Measurements from ENCODE around the gene RAB26.
A peak's percentile ranks its signal among the peaks of the same experiment; 100 is the strongest.

Gene RAB26

GRCh38 chr16:2181952-2182351 is 33.5 kb downstream of the RAB26 start:
- no peak for DNase-seq

- no peak for DNase-seq
Observed at GRCh38 chr16:2183671-2184070, 35.2 kb downstream of the RAB26 start.

DNA sequence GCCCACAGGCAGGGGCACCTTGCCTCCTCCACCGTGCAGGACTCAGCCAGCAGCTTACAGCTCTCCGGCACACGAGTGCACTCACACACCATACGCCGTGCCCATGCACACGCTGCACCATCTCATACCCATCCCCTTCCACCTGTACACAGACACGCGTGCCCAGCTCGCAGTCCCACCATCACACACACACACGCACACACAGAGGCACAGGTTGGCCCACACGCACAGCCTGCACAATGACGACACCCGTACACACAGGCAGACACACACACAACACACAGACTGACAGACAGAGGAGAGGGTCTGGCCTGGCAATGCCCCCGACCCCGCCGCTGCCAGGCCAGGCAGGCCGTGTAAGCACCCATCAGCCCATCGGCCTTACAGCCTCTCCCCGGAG is 35.9 kb downstream of the RAB26 start:
- no peak for DNase-seq

DNA sequence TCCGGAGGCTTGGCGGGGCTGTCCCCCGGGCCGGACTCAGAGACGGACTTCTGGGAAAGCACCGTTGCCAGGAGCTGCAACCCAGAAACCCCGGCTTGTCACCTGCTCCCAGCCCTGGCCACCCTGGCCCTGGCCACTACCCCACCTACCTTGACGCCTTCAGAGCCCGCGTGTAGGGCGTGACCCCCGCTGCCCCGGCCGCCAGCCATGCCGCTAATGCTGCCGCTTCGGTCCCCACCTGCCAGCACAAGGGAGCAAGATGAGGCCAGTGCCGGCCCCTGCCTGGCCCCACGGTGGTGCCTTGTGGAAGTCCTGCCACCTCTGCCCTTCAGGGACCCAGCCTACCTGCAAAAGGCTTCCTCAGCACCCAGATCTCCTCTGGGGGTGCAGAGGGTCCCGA is 36.5 kb downstream of the RAB26 start:
- no peak for DNase-seq

GRCh38 chr16:2186064-2186463 is 37.6 kb downstream of the RAB26 start:
- DNase-seq, result no peak

DNA sequence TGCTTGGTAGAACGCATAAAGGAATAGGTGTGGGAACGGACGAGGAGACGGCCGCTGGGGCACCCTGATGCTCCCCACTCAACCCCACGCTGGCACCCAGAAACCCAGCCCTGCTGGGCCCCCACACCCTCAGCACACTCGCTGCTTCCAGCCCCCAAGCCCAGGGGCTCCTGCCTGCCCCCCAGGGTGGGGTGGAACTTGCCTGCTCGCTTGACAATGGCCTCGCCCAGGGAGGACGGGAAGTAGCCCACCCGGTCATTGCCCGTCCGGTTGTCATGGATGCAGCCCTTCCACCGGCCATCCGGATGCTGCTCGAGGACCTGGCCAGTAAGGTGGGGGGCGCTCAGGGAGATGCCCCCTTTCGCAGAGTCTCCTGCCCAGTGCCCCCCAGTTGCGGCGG is 38.1 kb downstream of the RAB26 start:
- DNase-seq, result no peak

DNA sequence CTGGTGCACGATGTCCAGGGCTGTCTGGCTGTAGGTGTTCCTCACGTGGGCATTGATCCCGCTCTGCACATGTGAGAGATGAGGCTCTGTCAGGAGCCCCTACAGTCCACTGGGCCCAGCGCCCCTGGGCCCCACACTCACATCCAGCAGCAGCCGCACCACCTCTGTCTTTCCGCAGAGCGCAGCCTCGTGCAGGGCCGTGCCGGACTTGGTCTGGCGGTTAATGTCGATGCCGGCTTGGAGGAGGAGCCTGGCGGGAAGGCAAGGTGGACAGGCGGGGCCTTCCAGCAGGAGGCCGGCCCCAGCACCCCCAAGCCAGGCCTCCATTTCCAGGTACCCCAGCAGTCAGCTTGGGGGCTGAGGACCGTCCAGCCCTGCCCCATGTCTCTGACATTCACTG is 38.8 kb downstream of the RAB26 start:
- no peak for DNase-seq

GRCh38 chr16:2188395-2188794 is 40.0 kb downstream of the RAB26 start:
- no peak for DNase-seq

DNA sequence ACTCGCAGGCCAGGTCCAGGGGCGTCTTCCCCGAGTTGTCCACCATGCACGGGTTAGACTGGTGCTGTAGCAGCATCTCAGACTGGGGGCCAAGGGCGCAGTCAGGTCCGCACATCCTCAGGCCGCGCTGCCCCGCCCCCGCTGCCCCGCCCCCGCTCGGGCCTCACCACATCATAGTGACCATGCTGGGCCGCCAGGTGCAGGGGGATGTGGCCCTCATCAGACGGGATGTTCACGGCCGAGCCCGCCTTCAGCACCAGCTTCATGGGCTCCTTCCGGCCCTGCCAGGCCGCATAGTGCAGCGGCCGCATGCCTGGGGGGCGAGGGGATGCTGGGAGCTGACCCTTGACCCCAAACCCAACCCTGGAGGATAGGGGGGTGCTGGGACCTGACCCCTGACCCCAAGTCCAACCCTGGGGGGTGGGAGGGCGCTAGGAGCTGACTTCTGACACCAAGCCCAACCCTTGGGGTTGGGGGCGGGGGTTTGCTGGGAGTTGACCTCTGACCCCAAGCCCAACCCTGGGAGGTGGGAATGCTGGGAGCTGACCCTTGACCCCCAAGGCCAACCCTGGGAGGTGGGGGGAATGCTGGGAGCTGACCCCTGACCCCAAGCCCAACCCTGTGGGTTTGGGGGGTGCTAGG is 40.9 kb downstream of the RAB26 start:
- no peak for DNase-seq

GRCh38 chr16:2190002-2190658 is 41.7 kb downstream of the RAB26 start:
- DNase-seq, result no peak

DNA sequence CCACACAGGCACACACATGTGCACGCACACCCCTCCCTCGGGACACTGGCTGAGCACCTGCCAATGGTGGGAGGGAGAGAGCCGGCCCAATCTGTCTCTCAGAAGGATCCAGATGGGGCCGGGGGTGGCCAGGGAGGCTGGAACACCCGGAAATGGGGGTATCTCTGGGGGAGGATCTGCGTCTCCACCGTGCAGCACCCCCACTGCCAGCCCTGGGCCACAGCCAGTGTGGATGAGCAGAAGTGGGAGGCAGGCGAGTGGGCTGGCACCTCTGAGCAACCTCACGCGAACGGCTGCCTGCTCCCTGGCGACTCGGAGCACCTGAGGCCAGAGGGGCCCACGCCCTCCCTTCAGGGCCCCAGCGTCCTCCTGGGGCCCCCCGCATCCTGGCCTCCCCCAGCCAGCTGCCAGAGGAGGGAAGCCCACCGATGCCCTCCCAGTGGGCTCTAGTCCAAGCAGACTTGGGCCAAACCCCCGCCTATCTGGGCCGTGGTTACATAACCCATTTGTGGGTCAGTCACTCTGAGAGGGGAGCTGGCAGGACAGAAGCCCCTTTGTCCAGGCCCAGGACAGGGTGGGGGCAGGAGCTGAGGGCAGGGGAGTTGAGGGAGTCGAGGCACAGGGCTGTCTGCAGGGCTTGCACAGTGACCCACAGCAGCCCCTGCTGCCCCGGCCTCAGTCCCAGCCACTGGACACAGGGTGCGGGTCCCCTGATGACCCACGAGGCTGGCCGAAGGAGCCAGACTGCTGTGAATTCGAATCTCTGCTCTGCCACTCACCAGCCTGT is 42.4 kb downstream of the RAB26 start:
- DNase-seq, result no peak

DNA sequence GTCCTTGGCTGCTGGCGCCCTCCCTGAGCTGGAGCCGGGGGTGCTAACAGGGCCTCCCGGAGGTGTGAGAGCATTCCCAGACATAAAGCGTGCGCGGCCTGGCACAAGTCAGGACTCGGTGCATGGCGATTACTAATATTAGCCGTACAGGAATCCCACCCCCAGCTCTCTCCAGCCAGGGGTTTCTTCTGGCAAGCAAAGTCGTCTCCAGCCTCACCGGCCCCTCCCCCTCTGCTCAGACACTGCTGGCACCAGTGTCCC is 43.0 kb downstream of the RAB26 start:
- DNase-seq, result no peak

- DNase-seq, result no peak
Observed at GRCh38 chr16:2194166-2194834, 45.9 kb downstream of the RAB26 start.

GRCh38 chr16:2194852-2195321 is 46.5 kb downstream of the RAB26 start:
- peak; percentile 21 for DNase-seq

- no peak for DNase-seq
Observed at GRCh38 chr16:2195322-2196161, 47.1 kb downstream of the RAB26 start.

DNA sequence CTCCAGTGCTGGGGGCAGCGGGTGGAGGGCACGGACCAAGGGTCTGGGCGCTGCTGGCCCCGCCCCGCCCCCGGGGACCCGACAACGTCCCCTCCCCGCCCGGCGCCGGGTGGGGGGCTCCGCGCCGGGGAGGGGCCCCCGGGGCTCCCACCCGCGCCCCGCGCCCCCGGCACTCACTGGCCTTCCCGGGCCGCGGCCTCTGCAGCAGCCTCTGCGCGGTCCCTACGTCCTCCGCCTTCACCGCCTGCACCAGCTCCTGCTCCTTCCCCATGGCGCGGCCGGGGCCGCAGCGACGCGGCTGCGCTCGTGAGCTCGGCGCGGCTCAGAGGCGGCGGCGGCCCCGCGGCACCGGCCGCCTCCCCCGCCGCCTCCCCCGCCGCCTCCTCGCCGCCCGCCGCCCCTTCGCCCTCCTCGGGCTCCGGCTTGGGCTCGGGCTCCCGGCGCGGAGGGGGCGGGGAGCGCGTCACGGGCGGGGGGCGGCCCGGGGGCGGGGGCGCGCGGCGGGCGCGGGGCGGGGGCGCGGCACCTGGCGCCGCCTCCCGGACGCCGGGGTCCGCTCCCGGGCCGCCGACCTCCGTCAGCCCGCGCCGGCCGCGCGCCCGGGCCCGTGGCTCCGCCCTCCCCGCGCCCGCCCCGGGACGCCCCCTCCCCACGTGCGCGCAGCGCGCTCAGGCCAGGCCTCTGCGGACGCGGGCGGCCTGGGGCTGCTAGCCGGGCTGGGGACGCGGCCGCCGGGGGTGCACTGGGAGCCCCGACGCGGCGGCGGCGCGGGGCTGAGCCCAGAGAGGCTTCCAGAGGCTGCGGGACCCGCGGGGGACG is 47.9 kb downstream of the RAB26 start, which contains the start of gene CASKIN1:
CASKIN1 (minus strand) TSS at position 444 of the 819 bp plus-strand sequence; CDS start at position 271, 173 bp downstream.
- DNase-seq, result no peak

- no peak for DNase-seq
Observed at GRCh38 chr16:2196981-2197511, 48.6 kb downstream of the RAB26 start.

DNA sequence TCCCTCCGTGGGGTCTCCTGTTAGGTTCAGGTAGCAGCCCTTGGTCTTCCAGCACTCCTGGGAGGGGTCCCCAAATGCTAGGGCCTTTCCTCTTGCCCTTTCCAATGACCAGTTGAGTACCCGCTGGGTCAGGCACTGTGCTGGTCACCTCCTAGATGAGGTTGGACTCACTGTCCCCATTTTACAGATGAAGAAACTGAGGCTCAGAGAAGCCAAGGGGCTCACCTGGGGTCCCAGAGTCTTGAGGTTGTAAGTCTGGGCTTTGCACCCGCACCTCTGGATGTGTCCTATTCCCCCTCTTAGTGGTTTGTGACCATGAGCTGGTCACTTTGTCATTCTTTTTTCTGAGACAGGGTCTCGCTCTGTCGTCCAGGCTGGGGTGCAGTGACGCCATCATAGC is 49.3 kb downstream of the RAB26 start:
- DNase-seq, result no peak

DNA sequence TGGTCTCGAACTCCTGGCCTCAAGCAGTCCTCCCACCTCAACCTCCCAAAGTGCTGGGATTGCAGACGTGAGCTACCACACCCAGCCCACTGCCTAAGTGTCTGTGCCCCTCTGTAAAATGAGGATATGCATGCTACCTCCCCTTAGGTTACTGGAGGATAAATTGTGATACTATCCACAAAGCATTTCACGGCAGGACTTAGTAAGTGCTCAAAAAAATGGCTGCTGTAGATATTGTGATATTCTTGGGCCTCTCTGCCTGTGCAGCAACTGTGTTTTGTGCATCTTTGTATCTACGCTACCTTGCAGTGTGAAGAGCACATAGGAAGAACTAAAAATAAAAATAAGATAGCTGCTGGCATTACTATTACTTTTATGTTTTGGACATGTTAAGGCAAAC is 49.9 kb downstream of the RAB26 start:
- no peak for DNase-seq

DNA sequence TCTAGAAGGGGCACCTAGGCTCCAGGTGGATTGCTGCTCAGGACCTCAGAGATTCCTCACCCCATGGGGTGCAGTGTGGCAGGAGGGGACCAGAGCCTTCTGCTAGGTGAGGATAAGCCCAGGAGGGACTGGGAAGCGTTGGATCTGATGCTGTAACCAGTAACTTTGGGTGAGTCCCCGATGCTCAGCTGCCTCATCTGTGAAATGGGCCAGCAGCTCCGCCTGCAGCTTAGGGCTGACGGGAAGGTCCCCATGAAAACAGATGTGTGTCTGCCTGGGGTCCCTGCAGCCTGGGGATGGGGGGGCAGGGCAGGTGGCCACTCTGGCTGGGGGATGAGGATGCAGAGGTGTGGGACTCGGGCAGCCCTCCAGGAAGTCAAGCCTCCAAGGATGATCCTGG is 50.7 kb downstream of the RAB26 start:
- DNase-seq, result no peak

DNA sequence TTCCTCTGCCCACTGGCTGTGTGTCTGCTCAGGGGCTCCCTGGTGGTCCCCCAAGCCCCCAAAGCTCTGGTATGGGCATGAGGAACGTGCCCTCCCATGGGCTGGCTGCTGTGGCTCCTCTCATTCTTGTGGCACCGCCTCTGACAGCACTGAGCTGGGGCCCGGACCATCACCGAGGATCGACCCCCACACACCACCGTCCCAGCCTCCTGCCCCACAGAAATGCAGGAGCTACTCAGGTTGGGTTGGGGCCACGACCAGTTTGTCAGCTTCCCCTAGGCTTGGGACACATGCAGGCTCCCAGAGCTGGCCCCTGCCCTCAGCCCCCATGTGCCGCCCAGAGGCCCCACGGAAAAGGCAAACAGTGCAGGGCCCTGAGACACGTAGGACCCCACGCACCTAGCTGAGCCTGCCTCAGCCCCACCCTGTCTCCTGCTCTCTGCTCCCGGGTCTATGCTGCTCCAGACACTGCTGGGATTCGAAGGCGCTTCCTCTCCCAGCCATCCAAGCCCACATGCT is 51.3 kb downstream of the RAB26 start:
- no peak for DNase-seq
